Omental fat pad (tissue), 4 donors: ENCODE data around the gene CASD1. TPM values are rescaled to one million over a fixed set of nuclear protein-coding genes. Genes with fewer than 3 reads are reported as not detected.

ENCODE experiments used
- ATAC-seq: fragments of 150-250 bp; one replicate; pipeline ENCODE4 v1.9.1; 2016; ENCODE audit warnings: mild to moderate bottlenecking, moderate library complexity; ENCODE audit not compliant: low FRiP score
- DNase-seq: peaks from one replicate; pipeline ENCODE4 v3.0.0-alpha.2; 2019; ENCODE audit warnings: low spot score
- total RNA-seq, 4 donors: library from RNA; depleted of rRNA; stranded (reverse); fragments of >200 nt; gene quantifications; one replicate each; pipeline ENCODE4 v1.1.0, GENCODE V29; 2016
- TF ChIP-seq, protein P1 (sequence below), 3 donors: fragments of 450-650 bp; IDR thresholded peaks; one replicate each; pipeline ENCODE4 v1.5.1; 2016 to 2017; ENCODE audit warnings: antibody characterized with exemption in 3 of 3, mild to moderate bottlenecking in 3 of 3, moderate library complexity in 2 of 3

The CASD1 gene
- total RNA-seq, 4 donors from 2014 or later, result 19.1 to 34.5 (median 23.3) TPM

GRCh38 chr7:94578614-94579013, 69.0 kb downstream of the CASD1 start:
- TF ChIP-seq, protein P1, sequence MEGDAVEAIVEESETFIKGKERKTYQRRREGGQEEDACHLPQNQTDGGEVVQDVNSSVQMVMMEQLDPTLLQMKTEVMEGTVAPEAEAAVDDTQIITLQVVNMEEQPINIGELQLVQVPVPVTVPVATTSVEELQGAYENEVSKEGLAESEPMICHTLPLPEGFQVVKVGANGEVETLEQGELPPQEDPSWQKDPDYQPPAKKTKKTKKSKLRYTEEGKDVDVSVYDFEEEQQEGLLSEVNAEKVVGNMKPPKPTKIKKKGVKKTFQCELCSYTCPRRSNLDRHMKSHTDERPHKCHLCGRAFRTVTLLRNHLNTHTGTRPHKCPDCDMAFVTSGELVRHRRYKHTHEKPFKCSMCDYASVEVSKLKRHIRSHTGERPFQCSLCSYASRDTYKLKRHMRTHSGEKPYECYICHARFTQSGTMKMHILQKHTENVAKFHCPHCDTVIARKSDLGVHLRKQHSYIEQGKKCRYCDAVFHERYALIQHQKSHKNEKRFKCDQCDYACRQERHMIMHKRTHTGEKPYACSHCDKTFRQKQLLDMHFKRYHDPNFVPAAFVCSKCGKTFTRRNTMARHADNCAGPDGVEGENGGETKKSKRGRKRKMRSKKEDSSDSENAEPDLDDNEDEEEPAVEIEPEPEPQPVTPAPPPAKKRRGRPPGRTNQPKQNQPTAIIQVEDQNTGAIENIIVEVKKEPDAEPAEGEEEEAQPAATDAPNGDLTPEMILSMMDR (IDR thresholded peaks at IDR 0.05), result no peak
- ATAC-seq (no peak), DNase-seq (no peak)

DNA sequence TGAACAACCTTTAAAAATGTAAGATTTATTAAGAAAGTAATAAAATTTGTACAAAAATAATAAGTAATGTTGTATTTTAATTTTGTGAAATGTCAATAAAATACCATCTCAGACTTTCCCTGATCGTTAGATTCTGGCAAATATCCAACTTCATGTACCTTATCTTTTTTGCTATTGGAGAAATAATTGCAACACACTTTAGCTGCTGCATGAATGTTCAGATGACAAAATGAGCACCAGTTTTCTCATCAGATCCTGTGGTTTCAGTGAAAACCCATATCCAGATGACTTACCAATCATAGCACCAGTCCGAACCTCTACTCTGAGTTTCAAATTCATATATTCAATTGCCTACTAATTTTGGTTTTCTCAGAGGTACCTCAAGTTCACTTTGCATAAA, 69.9 kb downstream of the CASD1 start:
- no peak for ATAC-seq
- TF ChIP-seq, protein P1 (IDR thresholded peaks at IDR 0.05), result no peak
- DNase-seq, result no peak

DNA sequence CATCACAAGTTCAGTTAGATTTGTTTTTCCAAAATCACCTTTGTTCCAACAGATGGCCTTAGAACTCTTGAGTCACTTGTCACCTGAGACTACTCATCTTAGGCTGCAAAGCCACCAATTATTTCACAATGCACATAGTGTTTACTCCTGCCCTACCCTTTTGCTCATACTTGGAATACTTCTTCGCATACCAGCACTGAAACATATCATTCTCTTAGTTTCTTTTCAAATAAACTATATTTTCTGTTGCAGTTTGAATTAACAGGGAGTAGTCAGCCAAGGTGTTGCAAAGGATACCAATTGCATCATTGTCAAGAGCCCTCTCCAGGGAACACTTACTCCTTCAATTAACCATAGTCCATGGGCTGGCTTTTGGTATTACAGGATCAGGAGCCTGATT, 71.0 kb downstream of the CASD1 start:
- no peak for ATAC-seq
- no peak for DNase-seq
- TF ChIP-seq, protein P1 (IDR thresholded peaks at IDR 0.05), result no peak

- ATAC-seq (no peak), DNase-seq (no peak)
- TF ChIP-seq, protein P1 (IDR thresholded peaks at IDR 0.05), result no peak
These were observed 74.5 kb downstream of the CASD1 start for GRCh38 chr7:94584113-94584512.

- DNase-seq (no peak), ATAC-seq (no peak)
- TF ChIP-seq, protein P1 (IDR thresholded peaks at IDR 0.05), result no peak
These were observed 78.5 kb downstream of the CASD1 start for GRCh38 chr7:94588075-94588474.

DNA sequence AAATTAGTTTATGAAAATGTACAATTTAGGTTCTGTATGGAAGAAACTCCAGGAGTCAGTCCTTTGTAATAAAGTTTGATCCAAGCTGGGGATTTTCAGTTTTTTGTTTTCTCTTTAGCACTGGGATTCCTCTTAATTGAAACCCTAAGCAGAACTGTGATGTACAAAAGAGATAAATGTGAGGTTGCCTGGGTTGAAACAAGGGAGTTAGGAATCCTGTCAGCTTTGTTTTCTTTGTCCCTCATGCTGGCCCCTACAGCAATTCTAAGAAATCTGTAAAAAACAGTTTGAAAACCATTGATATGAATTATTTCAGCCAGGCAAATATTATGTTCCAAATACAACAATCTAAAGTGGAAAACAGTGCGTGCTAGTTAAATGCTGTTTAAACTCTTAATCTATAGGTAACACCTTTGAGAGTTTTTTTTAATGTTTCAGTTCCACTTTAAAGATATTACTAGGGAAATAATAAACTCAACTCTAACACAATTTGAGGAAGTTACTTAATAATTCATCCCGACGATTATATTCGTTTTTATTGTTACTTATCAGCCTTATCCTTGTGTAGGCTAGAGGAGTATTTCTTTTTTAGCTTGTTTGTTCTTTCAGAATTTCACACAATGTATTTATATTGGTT, 81.0 kb downstream of the CASD1 start:
- no peak for ATAC-seq
- DNase-seq, result no peak
- TF ChIP-seq, protein P1 (IDR thresholded peaks at IDR 0.05), result no peak

DNA sequence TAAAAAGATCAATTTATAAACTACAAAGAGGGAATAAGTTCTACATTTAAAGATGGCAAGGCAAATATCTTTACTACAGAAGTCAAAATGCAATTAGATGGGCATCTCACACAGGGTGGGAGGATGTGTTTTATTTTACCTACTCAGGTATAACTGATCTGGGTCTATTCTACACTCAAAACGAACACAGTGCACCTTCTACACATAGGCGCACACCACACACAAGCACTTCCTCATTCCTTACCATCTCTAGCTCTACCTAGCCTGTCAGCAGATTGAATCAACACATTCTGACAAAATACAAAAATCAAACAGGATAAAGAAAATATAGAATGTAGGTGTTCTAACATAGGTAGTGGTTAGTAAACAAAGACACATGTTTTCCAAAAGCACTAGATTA, 81.6 kb downstream of the CASD1 start:
- DNase-seq, result no peak
- TF ChIP-seq, protein P1 (IDR thresholded peaks at IDR 0.05), result no peak
- no peak for ATAC-seq
